ENCODE data around the gene MED8.

GRCh38 chr1:43434256-43434655 is 44.7 kb upstream of the MED8 start:
- TF ChIP-seq CTCF (IDR thresholded peaks at IDR 0.05) = no peak
- no peak for TF ChIP-seq ZFX (IDR thresholded peaks at IDR 0.05; ENCODE audit: borderline replicate concordance)

Measured in 22Rv1 (cell line).